ENCODE data around the gene SMAD3.
A peak's percentile ranks its signal among the peaks of the same experiment; 100 is the strongest.

The SMAD3 gene

DNA sequence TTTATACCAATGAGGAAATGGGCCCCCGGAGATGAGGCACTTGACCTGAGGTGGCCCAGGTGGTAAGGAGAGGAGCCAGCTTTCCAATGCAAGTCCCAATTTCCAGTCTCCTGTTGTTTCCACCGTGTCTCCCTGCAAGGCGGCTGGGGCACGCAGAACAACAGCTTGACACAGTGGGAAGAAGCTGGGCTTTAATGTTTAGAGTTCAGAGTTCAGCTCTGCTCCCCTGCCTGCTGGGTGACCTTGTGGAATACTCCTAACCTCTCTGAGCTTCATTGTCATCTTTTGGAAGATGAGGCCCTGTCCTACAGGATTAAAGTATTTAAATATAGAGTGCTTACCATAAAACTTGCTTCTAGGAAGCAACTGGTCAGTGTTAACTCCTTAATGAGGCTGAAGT, 80.3 kb downstream of the SMAD3 start:
- ATAC-seq (ENCODE audit: insufficient read depth, low read depth) (no peak), DNase-seq (no peak)
- no peak for TF ChIP-seq EZH2 (IDR thresholded peaks at IDR 0.05; ENCODE audit: borderline replicate concordance, low read depth, low read length, severe bottlenecking)
- TF ChIP-seq, protein P1, sequence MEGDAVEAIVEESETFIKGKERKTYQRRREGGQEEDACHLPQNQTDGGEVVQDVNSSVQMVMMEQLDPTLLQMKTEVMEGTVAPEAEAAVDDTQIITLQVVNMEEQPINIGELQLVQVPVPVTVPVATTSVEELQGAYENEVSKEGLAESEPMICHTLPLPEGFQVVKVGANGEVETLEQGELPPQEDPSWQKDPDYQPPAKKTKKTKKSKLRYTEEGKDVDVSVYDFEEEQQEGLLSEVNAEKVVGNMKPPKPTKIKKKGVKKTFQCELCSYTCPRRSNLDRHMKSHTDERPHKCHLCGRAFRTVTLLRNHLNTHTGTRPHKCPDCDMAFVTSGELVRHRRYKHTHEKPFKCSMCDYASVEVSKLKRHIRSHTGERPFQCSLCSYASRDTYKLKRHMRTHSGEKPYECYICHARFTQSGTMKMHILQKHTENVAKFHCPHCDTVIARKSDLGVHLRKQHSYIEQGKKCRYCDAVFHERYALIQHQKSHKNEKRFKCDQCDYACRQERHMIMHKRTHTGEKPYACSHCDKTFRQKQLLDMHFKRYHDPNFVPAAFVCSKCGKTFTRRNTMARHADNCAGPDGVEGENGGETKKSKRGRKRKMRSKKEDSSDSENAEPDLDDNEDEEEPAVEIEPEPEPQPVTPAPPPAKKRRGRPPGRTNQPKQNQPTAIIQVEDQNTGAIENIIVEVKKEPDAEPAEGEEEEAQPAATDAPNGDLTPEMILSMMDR (IDR thresholded peaks at IDR 0.05; ENCODE audit: borderline replicate concordance, extremely low read depth, low read length, poor library complexity, severe bottlenecking): no peak
- Histone ChIP-seq H3K9me3 (ENCODE audit: insufficient read depth, low read length, severe bottlenecking) (no peaks in the 10 kb centered on the region), H3K4me3 (ENCODE audit: low read depth in 1 of 2, low read length in 2 of 2) (no peak overlapping the region), H4K20me1 (ENCODE audit: insufficient read depth, low read length) (no peaks in the 10 kb centered on the region), H3K36me3 (ENCODE audit: insufficient read depth, low read length) (no peaks in the 10 kb centered on the region), H3K9ac (ENCODE audit: low read depth, low read length) (no peak overlapping the region), H3K27me3 (ENCODE audit: insufficient read depth, low read length, poor library complexity) (no peaks in the 10 kb centered on the region), H2AFZ (ENCODE audit: low read depth, low read length) (no peak overlapping the region), H3K79me2 (ENCODE audit: insufficient read depth, low read length) (no peaks in the 10 kb centered on the region), H3K4me2 (ENCODE audit: insufficient read depth, low read length) (no peak overlapping the region), H3K4me1 (ENCODE audit: insufficient read depth, low read length) (no peaks in the 10 kb centered on the region), H3K27ac (ENCODE audit: low read length) (no peak overlapping the region)

DNA sequence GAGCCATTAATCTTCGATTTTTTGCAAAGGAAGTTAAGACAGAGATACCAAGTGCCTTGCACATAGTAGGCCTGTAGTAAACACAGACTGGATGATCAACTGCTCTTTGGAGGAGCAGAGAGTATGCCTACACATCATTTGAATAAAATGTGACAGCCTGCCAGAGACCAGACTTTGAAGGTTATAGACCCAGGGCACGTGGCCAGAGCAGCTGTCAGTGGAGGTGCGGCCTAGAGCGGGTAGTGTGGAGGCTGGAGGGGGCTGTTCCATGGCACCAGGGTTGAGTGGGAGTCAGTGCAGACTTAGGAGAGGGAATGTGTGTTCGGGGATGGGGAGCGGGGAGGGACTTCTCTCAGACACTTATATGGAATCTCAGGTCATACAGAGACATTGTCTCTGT, 80.8 kb downstream of the SMAD3 start:
- no peaks in the 10 kb centered on the region for H3K27me3 ChIP-seq (ENCODE audit: insufficient read depth, low read length, poor library complexity)
- no peak overlapping the region for H2AFZ ChIP-seq (ENCODE audit: low read depth, low read length)
- H3K9ac ChIP-seq (ENCODE audit: low read depth, low read length): no peak overlapping the region
- no peaks in the 10 kb centered on the region for H3K79me2 ChIP-seq (ENCODE audit: insufficient read depth, low read length)
- H4K20me1 ChIP-seq (ENCODE audit: insufficient read depth, low read length): no peaks in the 10 kb centered on the region
- H3K27ac ChIP-seq (ENCODE audit: low read length): no peak overlapping the region
- no peaks in the 10 kb centered on the region for H3K9me3 ChIP-seq (ENCODE audit: insufficient read depth, low read length, severe bottlenecking)
- no peak for DNase-seq
- H3K36me3 ChIP-seq (ENCODE audit: insufficient read depth, low read length): no peaks in the 10 kb centered on the region
- H3K4me3 ChIP-seq (ENCODE audit: low read depth in 1 of 2, low read length in 2 of 2): no peak overlapping the region
- no peak overlapping the region for H3K4me2 ChIP-seq (ENCODE audit: insufficient read depth, low read length)
- no peaks in the 10 kb centered on the region for H3K4me1 ChIP-seq (ENCODE audit: insufficient read depth, low read length)
- no peak for ATAC-seq (ENCODE audit: insufficient read depth, low read depth)
- TF ChIP-seq, protein P1 (IDR thresholded peaks at IDR 0.05; ENCODE audit: borderline replicate concordance, extremely low read depth, low read length, poor library complexity, severe bottlenecking): no peak
- TF ChIP-seq EZH2 (IDR thresholded peaks at IDR 0.05; ENCODE audit: borderline replicate concordance, low read depth, low read length, severe bottlenecking): no peak

DNA sequence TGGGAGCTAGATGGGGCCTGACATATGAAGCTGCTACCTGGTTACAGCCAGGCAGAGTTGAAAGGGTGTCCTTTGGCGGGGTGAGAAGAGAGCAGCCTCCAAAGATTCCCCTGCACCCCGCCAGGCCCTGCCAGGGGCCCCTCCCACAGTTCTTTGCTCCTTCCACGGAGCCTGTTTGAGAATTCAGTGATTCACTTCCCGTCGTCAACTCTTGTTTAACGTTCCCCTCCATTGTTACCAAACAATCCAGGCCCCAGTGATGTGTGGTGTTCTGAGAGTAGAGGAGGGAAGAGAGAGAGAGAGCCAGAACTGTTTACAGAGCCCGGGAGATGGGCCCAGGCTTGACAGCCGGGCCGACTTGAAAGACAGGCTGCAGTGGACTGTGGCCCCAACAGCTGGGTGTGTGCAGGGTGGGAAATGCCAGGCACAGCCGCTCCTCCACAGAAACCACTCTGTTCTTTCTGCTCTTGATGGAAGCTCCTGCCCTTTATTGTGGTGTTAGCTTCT, 81.5 kb downstream of the SMAD3 start:
- Histone ChIP-seq H3K9ac (ENCODE audit: low read depth, low read length) (no peak overlapping the region), H3K4me2 (ENCODE audit: insufficient read depth, low read length) (no peak overlapping the region), H3K9me3 (ENCODE audit: insufficient read depth, low read length, severe bottlenecking) (no peaks in the 10 kb centered on the region), H3K27ac (ENCODE audit: low read length) (no peak overlapping the region), H3K79me2 (ENCODE audit: insufficient read depth, low read length) (no peaks in the 10 kb centered on the region), H3K4me3 (ENCODE audit: low read depth in 1 of 2, low read length in 2 of 2) (no peak overlapping the region), H3K4me1 (ENCODE audit: insufficient read depth, low read length) (no peaks in the 10 kb centered on the region), H3K36me3 (ENCODE audit: insufficient read depth, low read length) (no peaks in the 10 kb centered on the region), H3K27me3 (ENCODE audit: insufficient read depth, low read length, poor library complexity) (no peaks in the 10 kb centered on the region), H4K20me1 (ENCODE audit: insufficient read depth, low read length) (no peaks in the 10 kb centered on the region), H2AFZ (ENCODE audit: low read depth, low read length) (no peak overlapping the region)
- TF ChIP-seq, protein P1 (IDR thresholded peaks at IDR 0.05; ENCODE audit: borderline replicate concordance, extremely low read depth, low read length, poor library complexity, severe bottlenecking): no peak
- no peak for TF ChIP-seq EZH2 (IDR thresholded peaks at IDR 0.05; ENCODE audit: borderline replicate concordance, low read depth, low read length, severe bottlenecking)
- no peak for DNase-seq
- ATAC-seq (ENCODE audit: insufficient read depth, low read depth): peak; percentile 24; the same call in 1 of the 3 replicates
